HepG2 (cell line): ENCODE data around the gene SSTR5. TPM values are rescaled to one million over a fixed set of nuclear protein-coding genes. Genes with fewer than 3 reads are reported as not detected.

ENCODE experiments used
- ATAC-seq: fragments of 200-7000 bp; cut with Tn5 transposase; 3 replicates; pipeline ENCODE4 v1.9.1; 2020; ENCODE audit warnings: mild to moderate bottlenecking, moderate library complexity
- BruUV-seq: library from RNA; stranded (reverse); fragments of 400-500 nt; replicated peaks from 2 replicates; lab custom pipeline; 2021; lab: Mats Ljungman, UMichigan
- CTCF ChIA-PET: fragments of 300-600 bp; formaldehyde crosslinking; extraction: SDS; loops from one replicate; lab custom pipeline; 2021; ENCODE audit warnings: low total read pairs, inconsistent platforms, low intra/inter-chr PET ratio; lab: Yijun Ruan, JAX
- POLR2A ChIA-PET: fragments of 350-600 bp; sonication (Branson Sonifier 250); formaldehyde crosslinking; loops from one replicate; lab custom pipeline; 2020; ENCODE audit warnings: antibody characterized with exemption, inconsistent platforms; lab: Yijun Ruan, JAX
- DNase-seq: peaks from one replicate; pipeline ENCODE4 v3.0.0-alpha.2; 2015; ENCODE audit warnings: low spot score
- FAIRE-seq: peaks from 3 replicates; lab custom pipeline; 2011; peaks lifted over from hg19 to GRCh38; lab: Jason Lieb, UNC
- H2AFZ ChIP-seq: one replicate; pipeline ENCODE4 v1.6.1; 2011; ENCODE audit warnings: low read length, inconsistent platforms
- H3K27ac ChIP-seq: fragments of 300-600 bp; 3 replicates; pipeline ENCODE4 v1.8.0; 2011; ENCODE audit warnings: mixed run types, mild to moderate bottlenecking, mixed read lengths, low read length, inconsistent platforms; ENCODE audit not compliant: insufficient read depth; ENCODE audit errors: extremely low read length
- H3K27me3 ChIP-seq, 2 experiments: fragments of 200-600 bp in 1 of 2; 2 replicates in 1 of 2; 3 replicates in 1 of 2; pipeline versions ENCODE4 v1.6.0 to v1.8.0; 2011; ENCODE audit warnings: low read length in 2 of 2, mild to moderate bottlenecking in 2 of 2, moderate library complexity in 2 of 2, inconsistent platforms in 1 of 2; ENCODE audit not compliant: insufficient read depth in 2 of 2, control insufficient read depth in 1 of 2
- H3K36me3 ChIP-seq, 2 experiments: fragments of 200-600 bp in 1 of 2; replicated peaks in 1 of 2; 2 replicates in 1 of 2; 3 replicates in 1 of 2; pipeline versions ENCODE4 v1.5.1 to v1.8.0; 2011; ENCODE audit warnings: low read length in 2 of 2, inconsistent platforms in 1 of 2; ENCODE audit not compliant: insufficient read depth in 2 of 2, control insufficient read depth in 1 of 2
- H3K4me1 ChIP-seq: 2 replicates; pipeline ENCODE4 v1.5.1; 2012; ENCODE audit warnings: low read length, inconsistent platforms; ENCODE audit not compliant: insufficient read depth
- H3K4me2 ChIP-seq: 2 replicates; pipeline ENCODE4 v1.6.0; 2011; ENCODE audit warnings: low read depth, low read length, inconsistent platforms
- H3K4me3 ChIP-seq, 3 experiments: fragments of 200-600 bp in 1 of 3; sonication (generic), shearing (Covaris generic) in 1 of 3; replicated peaks in 1 of 3; 2 replicates each; pipeline ENCODE4 v1.5.1; 2011 to 2016; ENCODE audit warnings: low read length in 3 of 3, inconsistent platforms in 2 of 3, low read depth in 2 of 3, mild to moderate bottlenecking in 2 of 3, control low read depth in 1 of 3, mixed read lengths in 1 of 3; ENCODE audit not compliant: insufficient read depth in 1 of 3
- H3K79me2 ChIP-seq: one replicate; pipeline ENCODE4 v1.6.1; 2011; ENCODE audit warnings: low read length, inconsistent platforms; ENCODE audit not compliant: insufficient read depth
- H3K9ac ChIP-seq: 2 replicates; pipeline ENCODE4 v1.6.0; 2011; ENCODE audit warnings: mild to moderate bottlenecking, low read depth, low read length, inconsistent platforms; ENCODE audit not compliant: insufficient read depth
- H3K9me3 ChIP-seq: 2 replicates; pipeline ENCODE4 v1.5.1; 2012; ENCODE audit warnings: mild to moderate bottlenecking, low read length
- H4K20me1 ChIP-seq: 2 replicates; pipeline ENCODE4 v1.6.0; 2011; ENCODE audit warnings: inconsistent platforms, mild to moderate bottlenecking, low read length, moderate library complexity; ENCODE audit not compliant: insufficient read depth
- CAMTA2 ChIP-seq: sonication (generic); formaldehyde crosslinking; IDR thresholded peaks from 2 replicates; pipeline ENCODE4 v1.4.0; 2020; ENCODE audit warnings: mild to moderate bottlenecking, missing genetic modification reagents, borderline replicate concordance
- CBX2 ChIP-seq, 2 experiments: fragments of 200-600 bp in 1 of 2; sonication (generic); formaldehyde crosslinking in 1 of 2; IDR thresholded peaks; 2 replicates each; pipeline versions ENCODE4 v1.7.0 to v1.8.1; 2018 to 2022; ENCODE audit warnings: low read depth in 2 of 2, low read length in 1 of 2, mild to moderate bottlenecking in 1 of 2, missing genetic modification reagents in 1 of 2
- CENPBD1 ChIP-seq: sonication (generic); formaldehyde crosslinking; IDR thresholded peaks from 2 replicates; pipeline ENCODE4 v1.8.0; 2022; ENCODE audit warnings: missing genetic modification reagents, low read depth, mild to moderate bottlenecking, borderline replicate concordance
- CHD2 ChIP-seq: IDR thresholded peaks from 2 replicates; pipeline ENCODE4 v1.6.1; 2011; ENCODE audit warnings: low read depth, low read length, improper control_type of control experiment
- CREM ChIP-seq, 2 experiments: sonication (generic) in 1 of 2; formaldehyde crosslinking in 1 of 2; IDR thresholded peaks; 2 replicates each; pipeline versions ENCODE4 v1.4.0 to v1.6.1; 2016 to 2020; ENCODE audit warnings: antibody characterized with exemption in 1 of 2, mild to moderate bottlenecking in 1 of 2, missing genetic modification reagents in 1 of 2
- MTERF4 ChIP-seq: sonication (generic); formaldehyde crosslinking; IDR thresholded peaks from 2 replicates; pipeline ENCODE4 v1.8.0; 2023; ENCODE audit warnings: mild to moderate bottlenecking, missing genetic modification reagents
- NFRKB ChIP-seq: fragments of 450-650 bp; IDR thresholded peaks from 2 replicates; pipeline ENCODE4 v1.6.1; 2017
- PHF8 ChIP-seq: sonication (generic); formaldehyde crosslinking; IDR thresholded peaks from 2 replicates; pipeline ENCODE4 v1.5.0; 2020; ENCODE audit warnings: missing genetic modification reagents
- RNF2 ChIP-seq: fragments of 450-650 bp; conservative IDR thresholded peaks from 2 replicates; pipeline ENCODE4 v1.6.1; 2016; ENCODE audit warnings: low read depth
- RXRA ChIP-seq: sonication (generic); formaldehyde crosslinking; IDR thresholded peaks from 2 replicates; pipeline ENCODE4 v1.5.1; 2020; ENCODE audit warnings: missing genetic modification reagents
- SETDB1 ChIP-seq: sonication (generic); formaldehyde crosslinking; IDR thresholded peaks from 2 replicates; pipeline ENCODE4 v1.5.1; 2020; ENCODE audit warnings: missing genetic modification reagents, mild to moderate bottlenecking, borderline replicate concordance
- SNAPC2 ChIP-seq: sonication (generic); formaldehyde crosslinking; IDR thresholded peaks from 2 replicates; pipeline ENCODE4 v1.8.1; 2022; ENCODE audit warnings: mild to moderate bottlenecking, missing genetic modification reagents
- TCF7L2 ChIP-seq: IDR thresholded peaks from 2 replicates; pipeline ENCODE4 v1.6.1; 2011; ENCODE audit warnings: mild to moderate bottlenecking, low read depth, low read length, moderate library complexity
- ZBTB42 ChIP-seq: sonication (generic); formaldehyde crosslinking; IDR thresholded peaks from 2 replicates; pipeline ENCODE4 v1.5.0; 2020; ENCODE audit warnings: mild to moderate bottlenecking, missing genetic modification reagents
- ZKSCAN5 ChIP-seq: sonication (generic); formaldehyde crosslinking; IDR thresholded peaks from 2 replicates; pipeline ENCODE4 v1.5.1; 2020; ENCODE audit warnings: mild to moderate bottlenecking, missing genetic modification reagents
- ZNF264 ChIP-seq: sonication (generic); formaldehyde crosslinking; IDR thresholded peaks from 2 replicates; pipeline ENCODE4 v1.4.0; 2020; ENCODE audit warnings: missing genetic modification reagents
- ZNF343 ChIP-seq: sonication (generic); formaldehyde crosslinking; IDR thresholded peaks from 2 replicates; pipeline ENCODE4 v1.4.0; 2020; ENCODE audit warnings: mild to moderate bottlenecking, missing genetic modification reagents
- ZNF761 ChIP-seq: sonication (generic); formaldehyde crosslinking; conservative IDR thresholded peaks from 2 replicates; pipeline ENCODE4 v1.4.0; 2020; ENCODE audit warnings: mild to moderate bottlenecking, missing genetic modification reagents
- ZNF776 ChIP-seq: sonication (generic); formaldehyde crosslinking; IDR thresholded peaks from 2 replicates; pipeline ENCODE4 v1.4.0; 2020; ENCODE audit warnings: mild to moderate bottlenecking, missing genetic modification reagents
- WGBS: methylation state at CpG from one replicate; pipeline ENCODE4 v1.1.6; 2017; ENCODE audit warnings: low lambda C conversion rate; 5-methylcytosine and 5-hydroxymethylcytosine counted together
- in situ Hi-C: cut with HindIII; loops from 2 replicates; pipeline ENCODE4 v1.10.0; 2017; ENCODE audit warnings: low pct_unique_long_range_greater_than_20kb; ENCODE audit not compliant: extremely low pct_ligation_motif_present
- intact Hi-C: fragments of 100-400 bp; cut with micrococcal nuclease; formaldehyde crosslinking; loops from one replicate; pipeline ENCODE4 v1.10.0; 2022; ENCODE audit not compliant: unreplicated experiment
- polyA plus RNA-seq, 8 experiments: library from polyadenylated mRNA; depleted of rRNA in 3 of 8; stranded (reverse) in 7 of 8; unstranded in 1 of 8; fragments of >200 nt; fragmentation: Illumina TruSeq in 4 of 8; extraction: Trizol in 4 of 8; gene quantifications; 2 replicates each; pipeline versions ENCODE4 v1.2.1 to v1.2.3, GENCODE V29; 2011 to 2016; ENCODE audit warnings: low read depth in 4 of 8, missing spikeins in 1 of 8, mixed read lengths in 1 of 8; ENCODE audit not compliant: insufficient read depth in 1 of 8
- total RNA-seq, 5 experiments: library from RNA; depleted of rRNA; stranded (reverse); fragments of >200 nt; fragmentation: Illumina TruSeq; extraction: Trizol; gene quantifications; 2 replicates each; pipeline ENCODE4 v1.2.3, GENCODE V29; 2016; ENCODE audit warnings: low read depth in 1 of 5

SSTR5 gene
- total and polyA plus RNA-seq, 2 of the 13 experiments (the other 11 are each of a cell fraction or from before 2014, with no cell fraction given) = 0.20 to 0.49 TPM

GRCh38 chr16:1120577-1120941, 48.0 kb downstream of the SSTR5 start:
- H3K36me3 ChIP-seq = no peaks in the 10 kb centered on the region
- no peak overlapping the region for H2AFZ ChIP-seq
- no peak overlapping the region for H3K4me2 ChIP-seq
- H3K79me2 ChIP-seq = no peaks in the 10 kb centered on the region
- ATAC-seq (no peak), DNase-seq (no peak), FAIRE-seq (no peak)
- H4K20me1 ChIP-seq = 0 out of 2 replicates have a peak, but pooled peaks cover 3% of the 10 kb centered on the region
- BruUV-seq = no TSS peak
- H3K4me3 ChIP-seq = no peak overlapping the region
- H3K27me3 ChIP-seq = peaks cover 33 to 76% of the 10 kb centered on the region in 2 experiments; a peak in 4 of 5 replicates
- ChIA-PET POLR2A (interaction anchor here (0.6 kb wide), 1 partner anchor 27 kb away, joined by 4 read pairs; no protein-coding TSS in a partner anchor), CTCF (no interaction called here)
- no peak overlapping the region for H3K27ac ChIP-seq
- TF ChIP-seq ZNF776 (CRISPR knock-in tag) (no peak), CBX2 (IDR thresholded peaks at IDR 0.05; ENCODE audit: low read depth, low read length) (no peak), CBX2 (CRISPR knock-in tag; IDR thresholded peaks at IDR 0.05; ENCODE audit: low read depth) (no peak), SETDB1 (CRISPR knock-in tag) (no peak), RNF2 (no peak)
- WGBS = 0% methylated on average over 1 of the region's 22 CpGs
- H3K9me3 ChIP-seq = no peaks in the 10 kb centered on the region
- no peak overlapping the region for H3K9ac ChIP-seq
- H3K4me1 ChIP-seq = no peaks in the 10 kb centered on the region
- intact Hi-C loops (no loop called here), in situ Hi-C loops (no loop called here)

- WGBS = 34% methylated on average over 4 of the region's 23 CpGs
- Histone ChIP-seq H2AFZ (no peak overlapping the region), H3K79me2 (no peaks in the 10 kb centered on the region), H3K4me3 (no peak overlapping the region), H4K20me1 (0 out of 2 replicates have a peak, but pooled peaks cover 3% of the 10 kb centered on the region), H3K4me2 (no peak overlapping the region), H3K9me3 (no peaks in the 10 kb centered on the region), H3K4me1 (no peaks in the 10 kb centered on the region), H3K27ac (no peak overlapping the region), H3K27me3 (peaks cover 33 to 77% of the 10 kb centered on the region in 2 experiments; a peak in 4 of 5 replicates), H3K36me3 (no peaks in the 10 kb centered on the region), H3K9ac (no peak overlapping the region)
- intact Hi-C loops (no loop called here), in situ Hi-C loops (no loop called here)
- ChIA-PET POLR2A (no interaction called here), CTCF (no interaction called here)
- ATAC-seq (no peak), FAIRE-seq (no peak), DNase-seq (no peak)
- no TSS peak for BruUV-seq
- TF ChIP-seq CREM (IDR thresholded peaks at IDR 0.05) (no peak), CREM (CRISPR knock-in tag; IDR thresholded peaks at IDR 0.05) (no peak), CAMTA2 (CRISPR knock-in tag) (no peak), TCF7L2 (no peak), ZNF343 (no peak), MTERF4 (CRISPR knock-in tag) (no peak), ZNF761 (CRISPR knock-in tag) (no peak), NFRKB (no peak), ZKSCAN5 (CRISPR knock-in tag) (no peak), SNAPC2 (no peak), PHF8 (CRISPR knock-in tag) (no peak), ZBTB42 (no peak), CHD2 (no peak), CENPBD1 (CRISPR knock-in tag) (no peak), RXRA (CRISPR knock-in tag) (no peak), ZNF264 (CRISPR knock-in tag) (no peak)
Measured at GRCh38 chr16:1121009-1121408, 48.5 kb downstream of the SSTR5 start.
